Measurements from ENCODE around the gene TMEM175. TPM values are rescaled to one million over a fixed set of nuclear protein-coding genes. Genes with fewer than 3 reads are reported as not detected.

Gene TMEM175
- total and polyA plus RNA-seq, 2 of the 13 experiments (the other 11 are each of a cell fraction or from before 2014, with no cell fraction given), result 5.1 to 9.9 TPM

DNA sequence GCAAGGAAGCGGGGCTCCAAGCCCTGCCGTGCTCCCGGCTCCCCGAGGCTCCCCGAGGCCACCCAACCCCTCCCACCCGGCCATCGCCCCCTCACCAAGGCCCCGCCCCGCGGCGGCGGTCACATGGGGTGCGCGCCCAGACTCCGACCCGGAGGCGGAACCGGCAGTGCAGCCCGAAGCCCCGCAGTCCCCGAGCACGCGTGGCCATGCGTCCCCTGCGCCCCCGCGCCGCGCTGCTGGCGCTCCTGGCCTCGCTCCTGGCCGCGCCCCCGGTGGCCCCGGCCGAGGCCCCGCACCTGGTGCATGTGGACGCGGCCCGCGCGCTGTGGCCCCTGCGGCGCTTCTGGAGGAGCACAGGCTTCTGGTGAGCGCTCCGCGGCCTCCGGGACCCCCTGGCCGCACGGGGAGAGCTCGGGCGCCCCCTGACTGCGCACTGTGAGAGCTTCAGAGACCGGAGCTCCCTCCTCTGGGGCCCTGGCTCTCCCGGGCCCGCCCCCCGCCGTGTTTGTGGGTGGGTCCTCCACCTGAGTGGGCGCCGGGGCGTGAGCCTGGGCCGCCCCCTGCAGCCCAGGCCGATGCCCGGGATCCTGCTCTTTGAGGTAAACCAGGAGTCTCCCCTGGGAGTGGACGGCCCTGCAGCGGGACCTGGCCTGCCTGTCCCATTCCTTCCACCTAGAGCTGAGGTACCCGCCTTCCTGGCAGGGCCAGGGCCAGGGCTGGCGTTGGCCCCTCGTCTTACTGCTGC is 54.8 kb downstream of the TMEM175 start, which contains the start of gene IDUA (continued):
- TF ChIP-seq SOX5 (CRISPR knock-in tag; IDR thresholded peaks at IDR 0.05; ENCODE audit: borderline replicate concordance), result 0 out of 2 replicates have a peak, but pooled peaks have one; percentile 22
- TF ChIP-seq, protein P1, sequence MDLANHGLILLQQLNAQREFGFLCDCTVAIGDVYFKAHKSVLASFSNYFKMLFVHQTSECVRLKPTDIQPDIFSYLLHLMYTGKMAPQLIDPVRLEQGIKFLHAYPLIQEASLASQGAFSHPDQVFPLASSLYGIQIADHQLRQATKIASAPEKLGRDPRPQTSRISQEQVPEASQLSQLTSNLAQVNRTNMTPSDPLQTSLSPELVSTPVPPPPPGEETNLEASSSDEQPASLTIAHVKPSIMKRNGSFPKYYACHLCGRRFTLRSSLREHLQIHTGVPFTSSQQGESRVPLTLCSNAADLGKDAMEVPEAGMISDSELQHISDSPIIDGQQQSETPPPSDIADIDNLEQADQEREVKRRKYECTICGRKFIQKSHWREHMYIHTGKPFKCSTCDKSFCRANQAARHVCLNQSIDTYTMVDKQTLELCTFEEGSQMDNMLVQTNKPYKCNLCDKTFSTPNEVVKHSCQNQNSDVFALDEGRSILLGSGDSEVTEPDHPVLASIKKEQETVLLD (CRISPR knock-in tag; IDR thresholded peaks at IDR 0.05; ENCODE audit: low read depth), result 0 out of 2 replicates have a peak, but pooled peaks have one; percentile 53
- TF ChIP-seq, protein P2, sequence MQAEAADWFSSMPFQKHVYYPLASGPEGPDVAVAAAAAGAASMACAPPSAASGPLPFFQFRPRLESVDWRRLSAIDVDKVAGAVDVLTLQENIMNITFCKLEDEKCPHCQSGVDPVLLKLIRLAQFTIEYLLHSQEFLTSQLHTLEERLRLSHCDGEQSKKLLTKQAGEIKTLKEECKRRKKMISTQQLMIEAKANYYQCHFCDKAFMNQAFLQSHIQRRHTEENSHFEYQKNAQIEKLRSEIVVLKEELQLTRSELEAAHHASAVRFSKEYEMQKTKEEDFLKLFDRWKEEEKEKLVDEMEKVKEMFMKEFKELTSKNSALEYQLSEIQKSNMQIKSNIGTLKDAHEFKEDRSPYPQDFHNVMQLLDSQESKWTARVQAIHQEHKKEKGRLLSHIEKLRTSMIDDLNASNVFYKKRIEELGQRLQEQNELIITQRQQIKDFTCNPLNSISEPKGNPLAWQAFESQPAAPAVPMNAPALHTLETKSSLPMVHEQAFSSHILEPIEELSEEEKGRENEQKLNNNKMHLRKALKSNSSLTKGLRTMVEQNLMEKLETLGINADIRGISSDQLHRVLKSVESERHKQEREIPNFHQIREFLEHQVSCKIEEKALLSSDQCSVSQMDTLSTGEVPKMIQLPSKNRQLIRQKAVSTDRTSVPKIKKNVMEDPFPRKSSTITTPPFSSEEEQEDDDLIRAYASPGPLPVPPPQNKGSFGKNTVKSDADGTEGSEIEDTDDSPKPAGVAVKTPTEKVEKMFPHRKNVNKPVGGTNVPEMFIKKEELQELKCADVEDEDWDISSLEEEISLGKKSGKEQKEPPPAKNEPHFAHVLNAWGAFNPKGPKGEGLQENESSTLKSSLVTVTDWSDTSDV (CRISPR knock-in tag; IDR thresholded peaks at IDR 0.05), result peak; percentile 38; the same call in 1 of the 2 replicates
- TF ChIP-seq ZFP82 (CRISPR knock-in tag; IDR thresholded peaks at IDR 0.05; ENCODE audit: borderline replicate concordance), result 0 out of 2 replicates have a peak, but pooled peaks have one; percentile 54
- TF ChIP-seq, protein P3, sequence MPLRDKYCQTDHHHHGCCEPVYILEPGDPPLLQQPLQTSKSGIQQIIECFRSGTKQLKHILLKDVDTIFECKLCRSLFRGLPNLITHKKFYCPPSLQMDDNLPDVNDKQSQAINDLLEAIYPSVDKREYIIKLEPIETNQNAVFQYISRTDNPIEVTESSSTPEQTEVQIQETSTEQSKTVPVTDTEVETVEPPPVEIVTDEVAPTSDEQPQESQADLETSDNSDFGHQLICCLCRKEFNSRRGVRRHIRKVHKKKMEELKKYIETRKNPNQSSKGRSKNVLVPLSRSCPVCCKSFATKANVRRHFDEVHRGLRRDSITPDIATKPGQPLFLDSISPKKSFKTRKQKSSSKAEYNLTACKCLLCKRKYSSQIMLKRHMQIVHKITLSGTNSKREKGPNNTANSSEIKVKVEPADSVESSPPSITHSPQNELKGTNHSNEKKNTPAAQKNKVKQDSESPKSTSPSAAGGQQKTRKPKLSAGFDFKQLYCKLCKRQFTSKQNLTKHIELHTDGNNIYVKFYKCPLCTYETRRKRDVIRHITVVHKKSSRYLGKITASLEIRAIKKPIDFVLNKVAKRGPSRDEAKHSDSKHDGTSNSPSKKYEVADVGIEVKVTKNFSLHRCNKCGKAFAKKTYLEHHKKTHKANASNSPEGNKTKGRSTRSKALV (CRISPR knock-in tag; IDR thresholded peaks at IDR 0.05), result peak; percentile 89
- peak; percentile 74; the same call in 1 of the 2 replicates for TF ChIP-seq ZSCAN29 (CRISPR knock-in tag; conservative IDR thresholded peaks at IDR 0.05)
- TF ChIP-seq HMG20B (CRISPR knock-in tag; conservative IDR thresholded peaks at IDR 0.05), result no peak

Measured in HepG2 (cell line).